Cardiac fibroblast (primary cell): Measurements from ENCODE around the gene KLHL29.

Experiments
- DNase-seq, 2 donors: peaks; one replicate each; pipeline versions ENCODE4 v3.0.0 to v3.0.0-alpha.2; 2010; ENCODE audit warnings: low read depth in 2 of 2
- H3K4me3 ChIP-seq, 2 donors: replicated peaks in 1 of 2; 1 replicate in 1 of 2; 2 replicates in 1 of 2; pipeline ENCODE4 v1.5.1; 2011; ENCODE audit warnings: low read depth in 2 of 2, low read length in 2 of 2, mild to moderate bottlenecking in 2 of 2, moderate library complexity in 1 of 2
- CTCF ChIP-seq: IDR thresholded peaks from one replicate; pipeline ENCODE4 v1.5.1; 2011; ENCODE audit warnings: low read depth, mild to moderate bottlenecking, low read length, inconsistent platforms

KLHL29 gene

GRCh38 chr2:23690421-23691105 lies 305.6 kb downstream of the KLHL29 start:
- no peak for TF ChIP-seq CTCF
- DNase-seq, result no peak
- no peak overlapping the region for H3K4me3 ChIP-seq

- DNase-seq, result no peak
- H3K4me3 ChIP-seq, result no peak overlapping the region
- no peak for TF ChIP-seq CTCF
Observed at GRCh38 chr2:23691106-23691470, 306.1 kb downstream of the KLHL29 start.

- no peak overlapping the region for H3K4me3 ChIP-seq
- no peak for DNase-seq
- TF ChIP-seq CTCF, result no peak
Observed at GRCh38 chr2:23691565-23691964, 306.6 kb downstream of the KLHL29 start.

- no peak for DNase-seq
- no peak overlapping the region for H3K4me3 ChIP-seq
- TF ChIP-seq CTCF, result no peak
Observed at GRCh38 chr2:23692263-23692662, 307.3 kb downstream of the KLHL29 start.

- H3K4me3 ChIP-seq, result no peak overlapping the region
- no peak for TF ChIP-seq CTCF
- DNase-seq, result no peak
Observed at GRCh38 chr2:23692851-23693605, 308.0 kb downstream of the KLHL29 start.

- TF ChIP-seq CTCF, result no peak
- no peak for DNase-seq
- no peak overlapping the region for H3K4me3 ChIP-seq
Observed at GRCh38 chr2:23693606-23693951, 308.6 kb downstream of the KLHL29 start.
